GM19025 (cell line): ENCODE data around the gene SLC24A4.

Source experiments
- ATAC-seq: cut with Tn5 transposase; IDR thresholded peaks from one replicate; pipeline ENCODE4 v1.9.1; 2021; ENCODE audit warnings: mild to moderate bottlenecking, low read depth, moderate library complexity; ENCODE audit not compliant: unreplicated experiment

The SLC24A4 gene

GRCh38 chr14:92315050-92315805 is 7.7 kb upstream of the SLC24A4 start:
- no peak for ATAC-seq

GRCh38 chr14:92316176-92316575 is 6.8 kb upstream of the SLC24A4 start:
- no peak for ATAC-seq

GRCh38 chr14:92316937-92317336 is 6.0 kb upstream of the SLC24A4 start:
- ATAC-seq: no peak

- ATAC-seq: no peak
Observed at GRCh38 chr14:92317511-92317910, 5.5 kb upstream of the SLC24A4 start.

- no peak for ATAC-seq
Observed at GRCh38 chr14:92321701-92322100, 1.3 kb upstream of the SLC24A4 start.

GRCh38 chr14:92322516-92322915 is 449 bp upstream of the SLC24A4 start:
- ATAC-seq: no peak

- ATAC-seq: no peak
Observed at GRCh38 chr14:92323916-92324818, 1.2 kb downstream of the SLC24A4 start.

- ATAC-seq: no peak
Observed at GRCh38 chr14:92325835-92326234, 2.9 kb downstream of the SLC24A4 start.

- ATAC-seq: no peak
Observed at GRCh38 chr14:92328664-92329255, 5.8 kb downstream of the SLC24A4 start.

GRCh38 chr14:92334050-92334449 is 11.1 kb downstream of the SLC24A4 start:
- ATAC-seq: no peak

- ATAC-seq: no peak
Observed at GRCh38 chr14:92336363-92336762, 13.4 kb downstream of the SLC24A4 start.

GRCh38 chr14:92339426-92339825 is 16.5 kb downstream of the SLC24A4 start:
- ATAC-seq: no peak

- no peak for ATAC-seq
Observed at GRCh38 chr14:92340071-92340470, 17.1 kb downstream of the SLC24A4 start.

GRCh38 chr14:92340931-92341330 is 18.0 kb downstream of the SLC24A4 start:
- no peak for ATAC-seq

- ATAC-seq: no peak
Observed at GRCh38 chr14:92341791-92342190, 18.8 kb downstream of the SLC24A4 start.

- ATAC-seq: no peak
Observed at GRCh38 chr14:92348154-92348553, 25.2 kb downstream of the SLC24A4 start.

GRCh38 chr14:92351750-92352149 is 28.8 kb downstream of the SLC24A4 start:
- no peak for ATAC-seq

- no peak for ATAC-seq
Observed at GRCh38 chr14:92352158-92352985, 29.4 kb downstream of the SLC24A4 start.

- no peak for ATAC-seq
Observed at GRCh38 chr14:92353447-92353846, 30.5 kb downstream of the SLC24A4 start.

GRCh38 chr14:92356677-92357076 is 33.7 kb downstream of the SLC24A4 start:
- ATAC-seq: no peak
